GM18870 (cell line): ENCODE results near the gene PCDHGB5.

Source experiments
- ATAC-seq: cut with Tn5 transposase; IDR thresholded peaks from one replicate; pipeline ENCODE4 v1.9.1; 2021; ENCODE audit warnings: moderate library complexity; ENCODE audit not compliant: unreplicated experiment

Gene PCDHGB5

GRCh38 chr5:141439411-141440141 is 41.8 kb downstream of the PCDHGB5 start:
- ATAC-seq, result no peak

- ATAC-seq, result no peak
Measured at GRCh38 chr5:141440341-141440740, 42.6 kb downstream of the PCDHGB5 start.

- no peak for ATAC-seq
Measured at GRCh38 chr5:141441571-141442170, 43.9 kb downstream of the PCDHGB5 start.
